BE2C (cell line): ENCODE measurements around the gene SBK1.

Experiments used
- DNase-seq: peaks from one replicate; pipeline ENCODE4 v3.0.0-alpha.2; 2020
- H3K27me3 ChIP-seq: fragments of 250-450 bp; sonication (Bioruptor Pico); 2 replicates; pipeline ENCODE4 v1.5.1; 2020; ENCODE audit warnings: mild to moderate bottlenecking
- H3K36me3 ChIP-seq: fragments of 250-450 bp; sonication (Bioruptor Pico); 2 replicates; pipeline ENCODE4 v1.5.1; 2020; ENCODE audit warnings: mild to moderate bottlenecking
- H3K4me1 ChIP-seq: fragments of 250-450 bp; sonication (Bioruptor Pico); 2 replicates; pipeline ENCODE4 v1.5.1; 2020
- H3K4me3 ChIP-seq: 2 replicates; pipeline ENCODE4 v1.5.1; 2011; ENCODE audit warnings: low read depth, low read length
- H3K9me3 ChIP-seq: fragments of 250-450 bp; sonication (Bioruptor Pico); 2 replicates; pipeline ENCODE4 v1.5.1; 2020
- TF ChIP-seq, protein P1 (sequence below): IDR thresholded peaks from 2 replicates; pipeline ENCODE4 v1.5.1; 2012; ENCODE audit warnings: mild to moderate bottlenecking, low read depth, low read length

SBK1 gene

DNA sequence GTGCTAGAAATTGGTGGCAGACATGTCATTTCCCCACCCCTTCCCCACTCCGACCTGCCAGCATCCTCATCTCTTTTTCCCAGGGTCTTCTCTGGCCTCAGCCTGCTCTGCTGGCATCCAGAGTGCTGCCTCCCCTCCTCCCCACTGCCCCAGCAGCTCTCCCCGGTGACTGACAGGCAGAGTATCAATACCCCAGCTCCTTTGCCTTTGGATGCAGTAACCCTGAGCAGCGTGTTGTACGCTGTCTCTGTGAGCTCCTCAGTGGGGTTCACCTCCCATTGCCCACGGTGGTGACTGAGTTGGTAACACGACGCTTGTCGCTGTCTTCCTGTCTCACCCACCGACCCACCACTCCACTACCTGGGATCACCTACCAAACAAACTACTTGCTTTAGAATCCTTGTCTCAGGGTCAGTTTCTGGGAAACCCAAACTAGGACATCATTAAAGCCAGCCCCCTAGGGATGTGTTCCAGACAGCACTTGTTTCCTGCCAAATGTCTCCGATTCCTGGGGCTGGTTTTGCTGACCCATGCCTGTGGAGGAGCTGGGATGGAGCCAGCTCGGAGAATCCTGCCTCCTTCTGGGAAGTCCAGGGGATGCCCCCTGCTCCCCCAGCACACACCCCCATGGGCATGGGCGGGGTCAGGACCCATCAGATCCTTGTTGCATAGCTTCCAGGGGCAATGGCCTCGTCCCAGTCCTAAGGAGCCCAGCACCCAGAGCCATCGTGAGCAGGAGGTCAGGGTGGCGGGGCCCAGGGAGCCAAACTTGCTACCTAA is 8.3 kb upstream of the SBK1 start:
- Histone ChIP-seq H3K36me3 (no peaks in the 10 kb centered on the region), H3K9me3 (no peaks in the 10 kb centered on the region), H3K4me3 (no peak overlapping the region), H3K27me3 (no peaks in the 10 kb centered on the region), H3K4me1 (no peaks in the 10 kb centered on the region; the same call in 1 of the 2 replicates)
- peak; percentile 27 for DNase-seq
- TF ChIP-seq, protein P1, sequence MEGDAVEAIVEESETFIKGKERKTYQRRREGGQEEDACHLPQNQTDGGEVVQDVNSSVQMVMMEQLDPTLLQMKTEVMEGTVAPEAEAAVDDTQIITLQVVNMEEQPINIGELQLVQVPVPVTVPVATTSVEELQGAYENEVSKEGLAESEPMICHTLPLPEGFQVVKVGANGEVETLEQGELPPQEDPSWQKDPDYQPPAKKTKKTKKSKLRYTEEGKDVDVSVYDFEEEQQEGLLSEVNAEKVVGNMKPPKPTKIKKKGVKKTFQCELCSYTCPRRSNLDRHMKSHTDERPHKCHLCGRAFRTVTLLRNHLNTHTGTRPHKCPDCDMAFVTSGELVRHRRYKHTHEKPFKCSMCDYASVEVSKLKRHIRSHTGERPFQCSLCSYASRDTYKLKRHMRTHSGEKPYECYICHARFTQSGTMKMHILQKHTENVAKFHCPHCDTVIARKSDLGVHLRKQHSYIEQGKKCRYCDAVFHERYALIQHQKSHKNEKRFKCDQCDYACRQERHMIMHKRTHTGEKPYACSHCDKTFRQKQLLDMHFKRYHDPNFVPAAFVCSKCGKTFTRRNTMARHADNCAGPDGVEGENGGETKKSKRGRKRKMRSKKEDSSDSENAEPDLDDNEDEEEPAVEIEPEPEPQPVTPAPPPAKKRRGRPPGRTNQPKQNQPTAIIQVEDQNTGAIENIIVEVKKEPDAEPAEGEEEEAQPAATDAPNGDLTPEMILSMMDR = no peak

DNA sequence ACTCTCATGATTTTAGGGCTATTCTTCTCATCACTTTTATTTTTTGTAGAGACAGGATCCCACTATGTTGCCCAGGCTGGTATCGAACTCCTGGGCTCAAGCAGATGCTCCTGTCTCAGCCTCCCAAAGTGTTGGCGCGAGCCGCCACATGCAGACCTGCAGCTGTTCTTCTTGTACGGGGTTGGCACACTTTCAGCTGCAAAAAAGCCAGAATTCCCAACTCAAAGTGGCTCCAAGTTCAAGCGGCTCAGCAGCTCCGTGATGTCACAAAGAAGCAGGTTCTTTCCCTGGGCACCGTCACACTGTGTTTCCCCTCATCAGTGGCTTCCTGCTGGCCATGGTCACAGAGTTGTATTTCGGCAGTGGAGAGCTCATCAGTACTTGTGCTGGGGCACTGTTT is 6.7 kb upstream of the SBK1 start:
- Histone ChIP-seq H3K27me3 (no peaks in the 10 kb centered on the region), H3K36me3 (no peaks in the 10 kb centered on the region), H3K4me3 (no peak overlapping the region), H3K9me3 (no peaks in the 10 kb centered on the region), H3K4me1 (no peaks in the 10 kb centered on the region; the same call in 1 of the 2 replicates)
- DNase-seq = no peak
- TF ChIP-seq, protein P1 = no peak

DNA sequence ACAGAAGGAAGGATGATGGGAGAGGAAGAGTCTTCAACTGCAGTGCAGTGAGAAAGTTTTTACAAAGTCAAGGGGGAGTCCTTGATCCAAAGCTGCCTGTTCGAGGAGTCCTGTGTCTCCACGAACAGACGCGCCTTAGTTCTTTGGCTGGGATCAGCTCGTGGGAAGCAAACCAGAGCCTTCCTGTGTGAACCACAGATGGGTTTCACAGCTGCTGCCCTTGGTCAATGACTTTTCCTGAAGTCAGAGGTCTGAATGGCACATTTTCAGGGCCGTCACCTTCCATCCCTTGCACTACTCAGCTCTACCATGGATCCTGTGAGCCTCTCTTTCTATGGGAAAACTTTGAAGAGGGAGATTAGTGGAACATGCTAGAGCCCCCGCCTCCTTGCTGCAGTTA is 4.2 kb upstream of the SBK1 start:
- no peaks in the 10 kb centered on the region for H3K9me3 ChIP-seq
- TF ChIP-seq, protein P1 = no peak
- peaks cover 4% of the 10 kb centered on the region for H3K4me1 ChIP-seq
- H3K27me3 ChIP-seq = peaks cover 7% of the 10 kb centered on the region; the same call in 1 of the 2 replicates
- no peak for DNase-seq
- no peak overlapping the region for H3K4me3 ChIP-seq
- no peaks in the 10 kb centered on the region for H3K36me3 ChIP-seq

DNA sequence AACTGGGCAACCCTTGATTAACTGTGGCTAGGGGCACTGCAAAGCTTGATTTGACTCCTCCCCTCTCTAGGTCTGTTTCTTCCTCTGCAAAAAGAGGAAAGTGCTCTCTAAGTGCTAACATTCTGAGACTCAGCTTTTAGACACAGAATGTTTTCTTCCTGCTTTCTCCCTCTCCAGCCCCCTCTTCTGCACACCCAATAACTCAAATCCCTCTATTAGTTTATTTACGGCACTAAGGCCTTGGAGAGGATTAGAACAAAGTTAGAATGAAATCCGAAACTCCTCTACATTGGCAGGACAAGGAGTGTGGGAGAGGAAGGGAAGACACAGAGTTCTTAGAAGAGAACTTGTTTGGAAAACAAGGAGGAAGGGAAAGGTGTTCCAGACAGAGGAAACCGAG is 3.3 kb upstream of the SBK1 start:
- no peaks in the 10 kb centered on the region for H3K9me3 ChIP-seq
- no peak overlapping the region for H3K4me3 ChIP-seq
- no peaks in the 10 kb centered on the region for H3K36me3 ChIP-seq
- peaks cover 4% of the 10 kb centered on the region for H3K4me1 ChIP-seq
- DNase-seq = no peak
- peaks cover 7% of the 10 kb centered on the region; the same call in 1 of the 2 replicates for H3K27me3 ChIP-seq
- TF ChIP-seq, protein P1 = no peak

DNA sequence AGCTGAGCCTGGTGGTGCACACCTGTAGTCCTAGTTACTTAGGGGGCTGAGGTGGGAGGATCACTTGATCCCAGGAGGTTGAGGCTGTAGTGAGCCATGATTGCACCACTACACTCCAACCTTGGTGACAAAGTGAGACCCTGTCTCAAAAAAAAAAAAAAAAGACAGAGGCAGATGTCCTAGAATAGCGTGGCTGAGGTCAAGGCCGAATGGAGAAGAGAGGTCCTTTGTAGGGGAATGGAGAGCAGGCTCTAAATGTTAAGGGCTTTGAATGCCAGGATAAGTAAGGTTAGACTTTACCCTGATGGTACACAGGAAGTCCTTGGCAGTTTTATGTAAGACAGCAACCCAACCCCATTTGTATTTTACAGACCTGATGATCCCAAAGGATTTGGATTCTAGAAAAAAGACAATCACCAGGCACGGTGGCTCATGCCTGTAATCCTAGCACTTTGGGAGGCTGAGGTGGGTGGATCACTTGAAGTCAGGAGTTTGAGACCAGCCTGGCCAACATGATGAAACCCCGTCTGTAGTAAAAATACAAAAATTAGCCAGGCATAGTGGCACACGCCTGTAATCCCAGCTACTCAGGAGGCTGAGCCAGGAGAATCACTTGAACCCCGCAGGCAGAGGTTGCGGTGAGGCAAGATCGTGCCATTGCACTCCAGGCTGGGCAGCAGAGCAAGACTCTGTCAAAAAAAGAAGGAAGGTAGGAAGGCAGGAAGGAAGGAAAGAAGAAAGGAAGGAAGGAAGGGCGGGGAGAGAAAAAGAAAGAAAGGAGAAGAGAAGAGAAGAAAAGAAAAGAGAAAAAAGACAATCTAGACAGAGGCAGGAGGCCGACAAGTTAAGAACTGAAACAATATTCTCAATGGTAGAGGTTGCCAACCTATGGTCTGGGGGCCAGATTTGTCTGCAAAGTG is 2.1 kb upstream of the SBK1 start:
- Histone ChIP-seq H3K4me1 (peaks cover 4% of the 10 kb centered on the region), H3K36me3 (no peaks in the 10 kb centered on the region; the same call in 1 of the 2 replicates), H3K27me3 (peaks cover 7% of the 10 kb centered on the region; the same call in 1 of the 2 replicates), H3K9me3 (no peaks in the 10 kb centered on the region), H3K4me3 (no peak overlapping the region)
- DNase-seq = no peak
- TF ChIP-seq, protein P1 = no peak
